Fibroblast of the aortic adventitia (primary cell): ENCODE results near the gene TRIP10. TPM values are rescaled to one million over a fixed set of nuclear protein-coding genes. Genes with fewer than 3 reads are reported as not detected.

ENCODE experiments used
- DNase-seq: peaks from one replicate; pipeline ENCODE4 v3.0.0-alpha.2; 2010; ENCODE audit warnings: low read depth
- H3K4me3 ChIP-seq: 2 replicates; pipeline ENCODE4 v1.5.1; 2011; ENCODE audit warnings: low read depth, mild to moderate bottlenecking, control low read depth, low read length, moderate library complexity
- total RNA-seq: library from RNA; depleted of rRNA; stranded (reverse); fragments of >200 nt; gene quantifications from 2 replicates; pipeline ENCODE4 v1.2.3, GENCODE V29; 2012; ENCODE audit warnings: low replicate concordance
- TF ChIP-seq, protein P1 (sequence below): IDR thresholded peaks from 2 replicates; pipeline ENCODE4 v1.5.1; 2011; ENCODE audit warnings: mild to moderate bottlenecking, low read length, control low read depth, inconsistent platforms; ENCODE audit not compliant: insufficient read depth

Gene TRIP10
- total RNA-seq, 1 donor, result 44.9 TPM

DNA sequence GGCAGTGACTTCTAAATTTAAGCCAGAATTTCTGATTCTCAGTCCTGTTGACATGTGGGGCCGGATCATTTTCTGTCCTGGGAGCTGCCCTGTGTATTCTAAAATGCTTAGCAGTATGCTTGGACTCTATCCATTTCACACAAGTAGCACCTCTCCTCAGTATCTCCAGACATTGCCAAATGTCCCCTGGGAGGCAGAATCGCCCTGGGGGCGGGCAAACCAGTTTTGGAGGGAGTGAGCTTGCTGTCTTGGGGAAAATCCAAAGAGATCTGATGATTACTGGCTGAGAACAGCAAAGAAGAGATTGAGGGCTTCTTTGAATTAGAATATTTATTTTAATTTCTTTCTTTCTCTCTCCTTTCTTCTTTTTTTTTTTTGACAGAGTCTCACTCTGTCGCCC is 49.4 kb downstream of the TRIP10 start:
- H3K4me3 ChIP-seq, result no peak overlapping the region
- TF ChIP-seq, protein P1, sequence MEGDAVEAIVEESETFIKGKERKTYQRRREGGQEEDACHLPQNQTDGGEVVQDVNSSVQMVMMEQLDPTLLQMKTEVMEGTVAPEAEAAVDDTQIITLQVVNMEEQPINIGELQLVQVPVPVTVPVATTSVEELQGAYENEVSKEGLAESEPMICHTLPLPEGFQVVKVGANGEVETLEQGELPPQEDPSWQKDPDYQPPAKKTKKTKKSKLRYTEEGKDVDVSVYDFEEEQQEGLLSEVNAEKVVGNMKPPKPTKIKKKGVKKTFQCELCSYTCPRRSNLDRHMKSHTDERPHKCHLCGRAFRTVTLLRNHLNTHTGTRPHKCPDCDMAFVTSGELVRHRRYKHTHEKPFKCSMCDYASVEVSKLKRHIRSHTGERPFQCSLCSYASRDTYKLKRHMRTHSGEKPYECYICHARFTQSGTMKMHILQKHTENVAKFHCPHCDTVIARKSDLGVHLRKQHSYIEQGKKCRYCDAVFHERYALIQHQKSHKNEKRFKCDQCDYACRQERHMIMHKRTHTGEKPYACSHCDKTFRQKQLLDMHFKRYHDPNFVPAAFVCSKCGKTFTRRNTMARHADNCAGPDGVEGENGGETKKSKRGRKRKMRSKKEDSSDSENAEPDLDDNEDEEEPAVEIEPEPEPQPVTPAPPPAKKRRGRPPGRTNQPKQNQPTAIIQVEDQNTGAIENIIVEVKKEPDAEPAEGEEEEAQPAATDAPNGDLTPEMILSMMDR, result no peak
- no peak for DNase-seq

DNA sequence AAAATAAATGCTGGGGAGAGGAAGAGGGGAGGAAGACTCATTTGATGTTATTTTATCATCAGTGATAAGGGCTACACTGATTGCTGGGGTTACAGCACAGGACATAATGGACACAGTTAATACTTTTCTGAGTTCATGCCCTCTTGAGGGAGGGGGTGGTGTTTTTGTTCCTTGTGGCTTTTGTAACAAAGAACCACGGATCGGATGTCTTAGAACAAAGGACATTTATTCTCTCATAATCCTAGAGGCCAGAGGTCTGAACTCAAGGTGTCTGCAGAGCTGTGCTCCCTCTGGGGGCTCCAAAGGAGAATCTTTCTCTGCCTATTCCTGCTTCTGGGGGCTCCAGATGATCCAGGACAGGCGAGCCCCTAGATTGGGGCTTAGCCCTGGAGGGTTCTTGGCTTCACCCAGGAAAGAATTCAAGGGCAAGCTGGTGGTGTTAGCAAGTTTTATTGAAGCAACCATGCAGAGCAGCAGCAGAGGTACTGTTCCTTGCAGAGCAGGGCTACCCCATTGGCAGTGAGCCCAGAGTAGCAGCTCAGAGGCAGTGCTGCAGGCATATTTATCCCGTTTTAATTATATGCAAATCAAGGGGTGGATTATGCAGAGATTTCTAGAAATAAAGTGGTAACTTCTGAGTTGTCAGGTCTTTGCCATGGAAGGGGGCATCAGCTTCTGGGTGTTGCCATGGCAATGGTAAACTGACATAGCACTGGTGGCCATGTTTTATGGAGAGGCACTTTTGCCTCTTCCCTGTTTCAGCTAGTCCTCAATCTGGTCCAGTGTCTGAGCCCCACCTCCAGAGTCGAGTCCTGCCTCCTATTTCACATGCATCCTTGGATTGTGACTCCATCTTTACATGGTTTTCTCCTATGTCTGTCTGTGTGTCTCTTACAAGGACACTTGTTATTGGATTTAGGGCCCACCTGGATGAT is 51.0 kb downstream of the TRIP10 start:
- H3K4me3 ChIP-seq, result no peak overlapping the region
- DNase-seq, result no peak
- TF ChIP-seq, protein P1, result no peak

DNA sequence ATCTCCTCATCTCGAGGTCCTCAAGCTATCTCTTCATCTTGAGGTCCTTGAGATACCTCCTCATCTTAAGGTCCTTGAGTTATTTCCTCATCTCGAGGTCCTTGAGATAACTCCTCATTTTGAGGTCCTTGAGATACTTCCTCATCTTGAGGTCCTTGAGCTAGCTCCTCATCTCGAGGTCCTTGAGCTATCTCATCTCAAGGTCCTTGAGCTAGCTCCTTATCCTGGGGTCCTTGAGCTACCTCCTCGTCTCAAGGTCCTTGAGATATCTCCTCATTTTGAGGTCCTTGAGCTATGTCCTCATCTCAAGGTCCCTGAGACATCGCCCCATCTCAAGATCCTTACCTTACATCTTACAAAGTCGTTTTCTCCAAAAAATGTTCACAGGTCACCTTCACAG is 51.8 kb downstream of the TRIP10 start:
- no peak for DNase-seq
- TF ChIP-seq, protein P1, result no peak
- H3K4me3 ChIP-seq, result no peak overlapping the region

DNA sequence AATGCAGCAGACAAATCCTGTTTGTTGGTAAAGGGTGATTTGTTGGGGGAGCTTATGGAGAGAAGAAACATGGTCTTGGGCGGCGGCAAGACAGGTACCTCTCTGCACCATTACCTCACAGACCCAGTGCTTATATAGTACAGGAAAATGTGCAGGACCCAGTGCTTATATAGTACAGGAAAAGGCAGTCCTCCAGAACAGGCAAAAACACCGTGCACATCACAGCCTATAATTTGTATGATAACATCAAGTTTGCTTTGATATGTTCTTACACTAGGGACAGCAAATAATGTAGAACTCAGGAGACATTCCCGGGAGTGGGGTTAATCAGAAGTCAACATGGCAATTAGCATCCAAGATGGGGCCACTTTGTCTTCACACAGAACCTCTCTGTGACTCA is 53.9 kb downstream of the TRIP10 start:
- DNase-seq, result no peak
- TF ChIP-seq, protein P1, result no peak
- no peak overlapping the region for H3K4me3 ChIP-seq

DNA sequence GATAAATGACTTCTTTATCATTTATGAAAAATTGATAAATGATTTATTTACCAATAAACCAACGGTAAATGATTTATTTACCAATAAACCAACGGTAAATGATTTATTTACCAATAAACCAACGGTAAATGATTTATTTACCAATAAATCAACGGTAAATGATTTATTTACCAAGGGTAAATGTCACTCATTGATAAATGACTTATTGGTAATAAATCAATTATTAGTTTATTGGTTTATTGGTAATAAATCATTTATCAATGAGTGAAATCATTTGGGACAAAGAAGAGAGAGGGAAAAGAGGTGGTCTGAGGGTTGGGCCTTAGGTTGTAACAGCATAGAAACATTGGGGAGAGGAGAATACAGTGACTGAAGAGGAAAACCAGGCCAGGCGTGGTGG is 54.5 kb downstream of the TRIP10 start:
- TF ChIP-seq, protein P1, result no peak
- no peak for DNase-seq
- no peak overlapping the region for H3K4me3 ChIP-seq

DNA sequence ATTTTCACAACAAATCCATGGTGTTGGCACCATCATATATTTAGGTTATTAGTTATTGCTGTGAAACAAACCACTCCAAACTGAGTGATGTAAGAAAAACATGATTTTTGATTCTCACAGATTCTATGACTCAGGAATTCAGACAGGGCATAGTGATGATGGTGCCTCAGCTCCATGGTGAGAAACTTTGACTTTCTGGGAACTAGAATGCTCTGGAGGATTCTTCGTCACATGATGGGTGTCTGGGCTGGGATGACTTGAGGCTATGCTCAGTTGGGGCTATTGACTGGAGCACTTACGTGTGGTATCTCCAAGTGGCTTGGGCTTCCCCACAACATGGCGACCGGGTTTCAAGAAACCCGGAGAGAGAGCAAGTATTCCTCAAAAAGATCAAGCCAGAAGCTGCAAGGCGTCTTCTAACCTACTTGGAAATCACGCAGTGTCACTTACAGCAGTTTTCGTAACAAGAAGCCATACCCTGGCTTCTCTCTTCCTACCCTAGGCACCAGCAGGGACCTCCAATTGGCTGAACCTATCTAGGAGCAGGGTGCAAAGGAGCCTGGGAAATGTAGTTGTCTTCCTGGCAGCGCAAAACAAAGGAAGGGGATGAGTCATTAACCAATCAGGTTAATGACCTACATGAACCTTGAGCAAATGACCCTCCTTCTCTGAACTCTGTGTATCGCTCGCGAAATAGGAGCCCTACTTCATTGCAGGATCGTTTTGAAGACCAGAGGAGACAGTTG is 55.4 kb downstream of the TRIP10 start:
- no peak for DNase-seq
- TF ChIP-seq, protein P1, result no peak
- H3K4me3 ChIP-seq, result no peak overlapping the region
